OCI-M2 (cell line): ENCODE data around the gene AP1G2.
"Not testable (repeated sequence)": the region's sequence is repeated elsewhere in the genome, so short reads cannot be mapped to it uniquely, and the experiment has no call there.

ENCODE experiments used
- DNase-seq: peaks from one replicate; lab custom pipeline; 2025; ENCODE audit not compliant: unreplicated experiment; lab: John Stamatoyannopoulos, UW

Gene AP1G2

DNA sequence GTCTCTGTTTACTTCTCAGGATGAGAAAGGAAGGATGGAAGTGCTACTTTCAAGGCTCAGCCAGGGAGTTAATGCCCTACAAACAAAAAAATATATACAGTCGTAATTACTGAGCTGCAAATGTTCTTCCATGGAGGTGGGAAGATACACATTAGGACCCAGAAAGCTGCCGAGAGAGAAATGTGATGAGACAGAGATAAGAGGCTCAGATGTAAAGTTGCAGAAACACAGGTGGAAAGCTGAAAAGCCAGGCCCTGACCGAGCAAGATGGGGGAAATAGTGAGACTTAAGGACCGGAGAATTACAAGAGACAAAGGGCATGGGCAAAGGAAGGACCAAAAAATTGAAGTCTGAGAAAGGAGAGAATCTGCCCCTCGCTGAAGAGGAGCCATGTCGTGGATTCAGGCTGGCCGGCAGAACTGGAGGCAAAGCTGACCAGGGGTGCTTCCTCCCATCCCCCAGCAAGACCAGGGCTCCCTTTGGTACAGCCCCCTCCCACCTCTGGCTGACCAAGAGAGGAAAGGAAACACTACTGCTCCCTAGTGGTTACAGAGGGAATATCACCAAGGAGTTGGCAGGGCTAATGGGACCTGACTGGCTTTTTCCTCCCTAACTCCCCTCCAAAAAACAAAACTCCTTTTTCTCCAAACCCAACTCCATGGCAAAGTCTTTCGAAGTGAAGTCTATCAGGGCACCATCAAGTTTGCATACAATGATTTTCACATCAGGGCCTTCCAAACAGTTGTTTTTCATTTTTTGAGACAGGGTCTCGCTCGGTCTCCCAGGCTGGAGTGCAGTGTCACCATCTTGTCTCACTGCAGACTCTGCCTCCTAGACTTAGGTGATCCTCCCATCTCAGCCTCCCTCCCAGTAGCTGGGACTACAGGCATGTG lies 28.1 kb downstream of the AP1G2 start:
- peak; percentile 10 for DNase-seq

- no peak for DNase-seq
These were observed 28.8 kb downstream of the AP1G2 start for GRCh38 chr14:23538785-23539184.

GRCh38 chr14:23538050-23538718 lies 29.4 kb downstream of the AP1G2 start:
- DNase-seq = no peak

GRCh38 chr14:23537351-23538049 lies 30.1 kb downstream of the AP1G2 start:
- no peak for DNase-seq

GRCh38 chr14:23536906-23537305 lies 30.7 kb downstream of the AP1G2 start:
- not testable (repeated sequence) for DNase-seq

GRCh38 chr14:23536494-23536893 lies 31.1 kb downstream of the AP1G2 start:
- DNase-seq = no peak

- no peak for DNase-seq
These were observed 31.6 kb downstream of the AP1G2 start for GRCh38 chr14:23535943-23536342.

- DNase-seq = no peak
These were observed 33.7 kb downstream of the AP1G2 start for GRCh38 chr14:23533652-23534435.

DNA sequence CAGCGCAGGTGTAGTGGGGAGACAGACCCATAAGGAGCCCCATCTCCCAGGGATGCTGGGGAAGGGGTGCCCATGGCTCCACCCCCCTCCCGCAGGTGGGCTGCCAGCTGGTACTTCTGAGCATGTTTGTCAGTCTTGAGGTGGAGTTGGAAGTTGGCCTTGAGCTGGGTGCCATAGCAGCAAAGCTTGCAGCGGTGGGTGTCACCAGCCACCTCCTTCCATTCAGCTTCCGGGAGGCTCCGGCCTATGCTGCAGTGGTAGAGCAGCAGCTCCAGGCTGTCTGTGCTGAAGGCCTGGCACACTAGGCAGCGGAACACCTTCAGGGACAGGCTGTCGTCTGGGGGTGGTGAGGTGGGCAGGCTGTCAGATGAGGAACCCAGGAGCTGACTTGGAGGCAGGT lies 34.9 kb downstream of the AP1G2 start:
- DNase-seq = no peak

- DNase-seq = no peak
These were observed 36.2 kb downstream of the AP1G2 start for GRCh38 chr14:23531391-23531790.

GRCh38 chr14:23530375-23531055 lies 37.1 kb downstream of the AP1G2 start:
- DNase-seq = no peak

- no peak for DNase-seq
These were observed 38.6 kb downstream of the AP1G2 start for GRCh38 chr14:23529016-23529415.

DNA sequence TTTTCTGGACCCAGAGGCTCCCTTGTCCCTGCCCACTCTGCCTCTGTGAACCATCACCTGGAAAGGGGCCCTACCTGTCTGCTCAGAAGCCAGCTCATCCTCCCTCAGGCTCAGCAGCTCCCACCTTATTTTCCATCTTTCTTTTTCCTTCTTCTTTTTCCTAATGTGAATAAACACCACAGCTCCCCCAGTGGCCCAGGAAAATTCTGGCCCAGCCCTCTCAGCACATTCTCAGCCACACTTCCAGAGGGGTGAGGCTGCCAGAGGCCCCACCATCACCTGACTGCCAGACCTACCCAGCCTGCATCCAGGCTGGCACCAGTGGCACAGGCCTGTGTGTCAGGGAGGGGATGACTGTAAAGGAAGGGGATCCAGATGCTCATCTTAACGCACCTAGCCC lies 39.0 kb downstream of the AP1G2 start:
- DNase-seq = no peak

GRCh38 chr14:23525611-23526010 lies 42.0 kb downstream of the AP1G2 start:
- DNase-seq = no peak

GRCh38 chr14:23524954-23525353 lies 42.6 kb downstream of the AP1G2 start:
- DNase-seq = no peak

DNA sequence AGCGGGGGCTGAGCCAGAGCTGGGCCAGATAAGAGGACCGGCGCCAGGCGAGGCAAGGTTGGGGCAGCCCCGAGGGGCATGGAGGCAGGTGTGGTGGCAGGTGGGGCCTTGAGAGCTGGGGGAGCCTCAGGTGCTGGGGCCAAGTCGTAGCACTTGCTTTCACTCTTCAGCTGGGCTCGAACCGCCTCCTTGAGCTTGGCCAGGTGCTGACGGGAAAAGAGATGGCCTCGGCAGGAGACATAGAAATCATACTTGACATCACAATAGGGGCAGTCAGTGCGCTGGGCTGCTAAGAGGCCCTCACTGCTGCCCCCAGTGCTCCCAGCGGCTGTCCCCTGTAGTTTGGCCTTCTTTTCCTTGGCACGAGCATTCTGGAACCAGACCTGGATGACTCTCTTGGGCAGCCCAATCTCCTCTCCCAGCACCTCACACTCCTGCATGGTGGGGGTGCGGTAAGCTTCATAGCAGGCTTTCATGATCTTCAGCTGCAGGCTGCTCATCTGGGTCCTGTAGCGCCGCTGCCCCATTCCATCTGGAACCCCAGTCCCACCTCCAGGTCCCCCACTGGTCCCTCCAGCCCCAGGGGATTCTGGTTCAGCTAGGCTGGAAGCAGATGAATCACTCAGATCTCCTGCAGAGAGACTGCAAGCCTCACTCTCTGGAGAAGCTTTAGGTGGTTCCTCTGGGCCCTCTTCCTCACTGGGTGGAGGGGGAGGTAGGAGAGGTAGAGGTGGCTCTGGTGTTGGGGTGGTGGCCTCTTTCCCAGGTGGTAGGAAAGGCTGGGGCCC lies 44.2 kb downstream of the AP1G2 start:
- DNase-seq = no peak

- DNase-seq = no peak
These were observed 44.9 kb downstream of the AP1G2 start for GRCh38 chr14:23522643-23523198.

- DNase-seq = no peak
These were observed 45.6 kb downstream of the AP1G2 start for GRCh38 chr14:23521785-23522640.
